Esophagus squamous epithelium (tissue), 4 donors: ENCODE measurements around the gene MRPL55.

Experiments used
- POLR2A ChIP-seq, 4 donors: fragments of 450-650 bp; IDR thresholded peaks; one replicate each; pipeline ENCODE4 v1.6.1; 2017; ENCODE audit warnings: antibody characterized with exemption in 4 of 4, mild to moderate bottlenecking in 4 of 4, moderate library complexity in 3 of 4
- TF ChIP-seq, protein P1 (sequence below), 6 experiments: fragments of 450-650 bp in 4 of 6; fragments of 200-600 bp in 2 of 6; sonication (generic) in 2 of 6; IDR thresholded peaks; one replicate each; pipeline ENCODE4 v1.5.1; 2016 to 2019; ENCODE audit warnings: antibody characterized with exemption in 6 of 6, mild to moderate bottlenecking in 4 of 6, moderate library complexity in 4 of 6

DNA sequence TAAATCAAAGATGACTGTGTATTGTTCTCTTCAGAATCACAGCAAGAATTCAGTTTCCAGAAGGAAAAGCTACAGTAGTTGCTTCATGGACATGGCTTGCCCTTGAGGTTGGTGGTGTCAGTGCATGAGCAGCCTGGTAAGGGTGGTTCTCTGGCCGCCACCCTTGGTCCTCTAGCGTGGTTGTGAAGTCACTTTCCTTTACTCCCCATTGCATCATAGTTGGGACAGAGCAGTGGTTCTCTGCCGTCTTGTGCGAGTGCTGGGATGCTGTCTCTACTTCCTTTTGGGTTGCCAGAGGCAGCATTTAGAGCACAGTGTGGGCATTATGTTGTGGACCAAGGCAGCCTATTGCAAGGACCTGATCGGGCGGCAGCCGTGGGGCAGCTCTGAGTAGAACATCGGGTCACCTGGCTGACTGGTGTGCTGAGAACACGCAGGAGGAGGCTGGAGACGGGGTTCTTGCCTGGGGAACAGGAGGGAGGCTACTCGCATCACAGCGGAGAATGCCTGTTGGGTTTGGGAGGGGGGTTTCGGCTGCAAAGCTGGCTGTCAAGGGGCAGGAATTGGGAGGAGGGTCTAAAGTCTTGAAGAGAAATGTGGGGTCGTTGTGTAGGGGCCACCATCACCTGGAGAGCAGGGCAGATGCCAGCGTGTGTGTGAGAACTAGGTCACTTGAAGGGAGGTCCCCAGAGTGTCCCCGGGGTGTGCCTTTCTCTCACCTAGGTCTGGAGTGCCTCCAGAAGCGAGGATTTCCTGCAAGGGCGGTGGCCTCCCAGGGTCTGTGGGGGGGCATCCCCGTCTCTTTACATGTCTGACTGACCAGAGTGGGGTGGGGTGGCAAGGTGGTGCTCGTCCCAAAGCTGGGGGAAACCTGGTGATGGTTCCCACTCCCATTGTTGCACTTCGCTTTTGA lies 20.3 kb downstream of the MRPL55 start:
- TF ChIP-seq POLR2A (IDR thresholded peaks at IDR 0.05) = no peak
- TF ChIP-seq, protein P1, sequence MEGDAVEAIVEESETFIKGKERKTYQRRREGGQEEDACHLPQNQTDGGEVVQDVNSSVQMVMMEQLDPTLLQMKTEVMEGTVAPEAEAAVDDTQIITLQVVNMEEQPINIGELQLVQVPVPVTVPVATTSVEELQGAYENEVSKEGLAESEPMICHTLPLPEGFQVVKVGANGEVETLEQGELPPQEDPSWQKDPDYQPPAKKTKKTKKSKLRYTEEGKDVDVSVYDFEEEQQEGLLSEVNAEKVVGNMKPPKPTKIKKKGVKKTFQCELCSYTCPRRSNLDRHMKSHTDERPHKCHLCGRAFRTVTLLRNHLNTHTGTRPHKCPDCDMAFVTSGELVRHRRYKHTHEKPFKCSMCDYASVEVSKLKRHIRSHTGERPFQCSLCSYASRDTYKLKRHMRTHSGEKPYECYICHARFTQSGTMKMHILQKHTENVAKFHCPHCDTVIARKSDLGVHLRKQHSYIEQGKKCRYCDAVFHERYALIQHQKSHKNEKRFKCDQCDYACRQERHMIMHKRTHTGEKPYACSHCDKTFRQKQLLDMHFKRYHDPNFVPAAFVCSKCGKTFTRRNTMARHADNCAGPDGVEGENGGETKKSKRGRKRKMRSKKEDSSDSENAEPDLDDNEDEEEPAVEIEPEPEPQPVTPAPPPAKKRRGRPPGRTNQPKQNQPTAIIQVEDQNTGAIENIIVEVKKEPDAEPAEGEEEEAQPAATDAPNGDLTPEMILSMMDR (IDR thresholded peaks at IDR 0.05) = peak in 1 of 6 experiments; percentile 12
